MM.1S (cell line): ENCODE data around the gene DPP8.

Experiments
- CTCF ChIP-seq: fragments of 300-600 bp; sonication (generic); IDR thresholded peaks from 2 replicates; pipeline ENCODE4 v1.5.1; 2016; ENCODE audit warnings: antibody characterized with exemption, low read length, mixed read lengths
- EZH2 ChIP-seq: fragments of 300-600 bp; sonication (generic); optimal IDR thresholded peaks from 2 replicates; pipeline ENCODE3; 2017; ENCODE audit warnings: low read depth, mild to moderate bottlenecking, antibody characterized with exemption, low read length, mixed read lengths

- TF ChIP-seq CTCF (no peak), EZH2 (no peak)
These were observed 33.2 kb upstream of the DPP8 start for GRCh38 chr15:65550681-65551098.
